DND-41 (cell line): ENCODE data around the gene IWS1.

Experiments
- ATAC-seq: fragments of 200-7000 bp; cut with Tn5 transposase; 3 replicates; pipeline ENCODE4 v1.9.1; 2021; ENCODE audit warnings: low read depth; ENCODE audit not compliant: insufficient read depth
- DNase-seq: peaks from one replicate; pipeline ENCODE4 v3.0.0-alpha.2; 2020
- H2AFZ ChIP-seq: 2 replicates; pipeline ENCODE4 v1.6.0; 2012; ENCODE audit warnings: low read depth, low read length
- H3K27ac ChIP-seq: 2 replicates; pipeline ENCODE4 v1.5.1; 2012; ENCODE audit warnings: low read length, inconsistent platforms
- H3K27me3 ChIP-seq: fragments of 200-600 bp; sonication (generic); 2 replicates; pipeline ENCODE4 v1.6.0; 2012; ENCODE audit warnings: low read length, mild to moderate bottlenecking, inconsistent platforms; ENCODE audit not compliant: insufficient read depth, poor library complexity
- H3K36me3 ChIP-seq: 2 replicates; pipeline ENCODE4 v1.5.1; 2012; ENCODE audit warnings: low read length, inconsistent platforms; ENCODE audit not compliant: insufficient read depth
- H3K4me1 ChIP-seq: 2 replicates; pipeline ENCODE4 v1.5.1; 2012; ENCODE audit warnings: mild to moderate bottlenecking, low read length; ENCODE audit not compliant: insufficient read depth
- H3K4me2 ChIP-seq: 2 replicates; pipeline ENCODE4 v1.6.0; 2012; ENCODE audit warnings: mild to moderate bottlenecking, moderate library complexity, low read length, inconsistent platforms; ENCODE audit not compliant: insufficient read depth
- H3K4me3 ChIP-seq, 2 experiments: fragments of 200-600 bp in 1 of 2; shearing (Covaris generic) in 1 of 2; 2 replicates each; pipeline ENCODE4 v1.5.1; 2012 to 2016; ENCODE audit warnings: inconsistent platforms in 2 of 2, low read length in 2 of 2, mild to moderate bottlenecking in 2 of 2, low read depth in 1 of 2, moderate library complexity in 1 of 2
- H3K79me2 ChIP-seq: 2 replicates; pipeline ENCODE4 v1.6.0; 2012; ENCODE audit warnings: low read length, inconsistent platforms; ENCODE audit not compliant: insufficient read depth
- H3K9ac ChIP-seq: 2 replicates; pipeline ENCODE4 v1.6.0; 2012; ENCODE audit warnings: low read depth, mild to moderate bottlenecking, inconsistent platforms, low read length, moderate library complexity
- H3K9me3 ChIP-seq: 2 replicates; pipeline ENCODE4 v1.5.1; 2012; ENCODE audit warnings: low read length, moderate library complexity, mild to moderate bottlenecking, inconsistent platforms; ENCODE audit not compliant: insufficient read depth, severe bottlenecking
- H4K20me1 ChIP-seq: 2 replicates; pipeline ENCODE4 v1.6.0; 2012; ENCODE audit warnings: low read length; ENCODE audit not compliant: insufficient read depth
- EZH2 ChIP-seq: IDR thresholded peaks from 3 replicates; pipeline ENCODE4 v1.6.1; 2012; ENCODE audit warnings: borderline replicate concordance, low read depth, mild to moderate bottlenecking, moderate library complexity, low read length, inconsistent platforms; ENCODE audit not compliant: severe bottlenecking
- TF ChIP-seq, protein P1 (sequence below): IDR thresholded peaks from 2 replicates; pipeline ENCODE4 v1.5.1; 2012; ENCODE audit warnings: borderline replicate concordance, low read length, moderate library complexity, mild to moderate bottlenecking; ENCODE audit not compliant: poor library complexity, severe bottlenecking; ENCODE audit errors: extremely low read depth

IWS1 gene

DNA sequence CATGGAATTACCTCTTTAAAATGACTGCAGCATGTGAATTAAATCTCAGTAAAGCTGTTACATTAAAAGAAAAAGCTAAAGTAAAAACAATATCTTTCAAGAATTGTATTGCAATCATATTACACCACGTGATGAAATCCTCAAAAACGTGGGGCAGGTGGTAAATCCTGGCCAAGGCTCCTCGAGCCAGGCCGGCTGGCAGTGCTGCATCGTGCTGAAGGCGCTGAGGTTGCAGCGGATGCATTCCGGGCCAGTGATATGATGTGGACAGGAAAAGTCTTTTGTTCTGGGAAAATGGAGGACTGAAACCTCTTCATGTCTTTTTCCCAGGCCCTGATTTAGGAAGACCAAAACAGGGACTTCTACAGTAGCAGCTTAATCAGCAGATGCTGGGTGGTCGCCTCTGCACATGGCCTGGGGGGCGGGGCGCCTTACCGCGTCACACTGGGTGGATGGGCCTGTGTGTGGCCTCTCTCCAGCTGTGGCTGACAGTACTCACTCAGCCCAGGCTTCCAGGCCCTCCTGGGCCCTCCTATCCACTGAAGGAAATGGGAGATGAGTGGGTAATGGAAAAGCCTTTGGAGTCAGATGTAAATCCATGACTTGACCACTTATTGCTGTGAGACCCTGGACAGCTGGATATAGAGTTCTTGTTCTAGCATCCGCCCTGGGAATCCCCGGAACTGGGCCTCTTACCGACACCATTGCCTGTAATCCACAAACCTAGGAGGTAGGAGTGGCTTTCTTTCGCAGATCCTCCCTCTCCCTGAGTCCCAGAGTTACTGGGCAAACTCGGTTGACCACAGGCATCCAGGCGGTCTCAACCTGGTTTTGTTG, 62.9 kb downstream of the IWS1 start:
- Histone ChIP-seq H3K79me2 (no peaks in the 10 kb centered on the region), H3K9ac (no peak overlapping the region), H3K27ac (no peak overlapping the region), H3K4me2 (no peak overlapping the region), H3K36me3 (peaks cover 9% of the 10 kb centered on the region; the same call in 1 of the 2 replicates), H3K4me1 (no peaks in the 10 kb centered on the region), H4K20me1 (no peaks in the 10 kb centered on the region), H2AFZ (no peak overlapping the region), H3K9me3 (no peaks in the 10 kb centered on the region), H3K4me3 (no peak overlapping the region), H3K27me3 (no peaks in the 10 kb centered on the region)
- ATAC-seq (peak; percentile 58), DNase-seq (peak; percentile 23)
- TF ChIP-seq, protein P1, sequence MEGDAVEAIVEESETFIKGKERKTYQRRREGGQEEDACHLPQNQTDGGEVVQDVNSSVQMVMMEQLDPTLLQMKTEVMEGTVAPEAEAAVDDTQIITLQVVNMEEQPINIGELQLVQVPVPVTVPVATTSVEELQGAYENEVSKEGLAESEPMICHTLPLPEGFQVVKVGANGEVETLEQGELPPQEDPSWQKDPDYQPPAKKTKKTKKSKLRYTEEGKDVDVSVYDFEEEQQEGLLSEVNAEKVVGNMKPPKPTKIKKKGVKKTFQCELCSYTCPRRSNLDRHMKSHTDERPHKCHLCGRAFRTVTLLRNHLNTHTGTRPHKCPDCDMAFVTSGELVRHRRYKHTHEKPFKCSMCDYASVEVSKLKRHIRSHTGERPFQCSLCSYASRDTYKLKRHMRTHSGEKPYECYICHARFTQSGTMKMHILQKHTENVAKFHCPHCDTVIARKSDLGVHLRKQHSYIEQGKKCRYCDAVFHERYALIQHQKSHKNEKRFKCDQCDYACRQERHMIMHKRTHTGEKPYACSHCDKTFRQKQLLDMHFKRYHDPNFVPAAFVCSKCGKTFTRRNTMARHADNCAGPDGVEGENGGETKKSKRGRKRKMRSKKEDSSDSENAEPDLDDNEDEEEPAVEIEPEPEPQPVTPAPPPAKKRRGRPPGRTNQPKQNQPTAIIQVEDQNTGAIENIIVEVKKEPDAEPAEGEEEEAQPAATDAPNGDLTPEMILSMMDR, result no peak
- no peak for TF ChIP-seq EZH2

DNA sequence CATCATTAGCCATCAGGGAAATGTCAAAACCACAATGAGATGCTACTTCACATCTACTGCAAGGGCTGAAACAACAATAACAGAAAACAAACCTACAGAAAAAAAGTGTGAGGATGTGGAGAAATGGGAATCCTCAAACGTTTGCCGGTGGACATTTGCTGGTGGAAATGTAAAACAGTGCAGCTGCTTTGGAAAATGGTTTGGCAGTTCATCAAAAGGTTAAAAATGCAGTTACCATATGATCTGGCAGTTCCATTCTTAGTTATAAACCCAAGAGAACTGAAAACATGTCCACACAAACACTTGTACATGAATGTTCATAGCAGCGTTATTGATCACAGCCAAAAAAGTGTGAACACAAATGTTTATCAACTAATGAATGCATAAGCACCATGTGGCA, 63.8 kb downstream of the IWS1 start:
- H4K20me1 ChIP-seq, result no peaks in the 10 kb centered on the region
- no peak overlapping the region for H3K4me3 ChIP-seq
- no peak overlapping the region for H3K27ac ChIP-seq
- H3K79me2 ChIP-seq, result no peaks in the 10 kb centered on the region
- no peaks in the 10 kb centered on the region for H3K27me3 ChIP-seq
- TF ChIP-seq EZH2, result no peak
- TF ChIP-seq, protein P1, result no peak
- no peak overlapping the region for H3K9ac ChIP-seq
- no peak for DNase-seq
- H3K4me2 ChIP-seq, result no peak overlapping the region
- no peaks in the 10 kb centered on the region for H3K4me1 ChIP-seq
- no peak overlapping the region for H2AFZ ChIP-seq
- no peaks in the 10 kb centered on the region for H3K9me3 ChIP-seq
- ATAC-seq, result no peak
- peaks cover 4% of the 10 kb centered on the region; the same call in 1 of the 2 replicates for H3K36me3 ChIP-seq

DNA sequence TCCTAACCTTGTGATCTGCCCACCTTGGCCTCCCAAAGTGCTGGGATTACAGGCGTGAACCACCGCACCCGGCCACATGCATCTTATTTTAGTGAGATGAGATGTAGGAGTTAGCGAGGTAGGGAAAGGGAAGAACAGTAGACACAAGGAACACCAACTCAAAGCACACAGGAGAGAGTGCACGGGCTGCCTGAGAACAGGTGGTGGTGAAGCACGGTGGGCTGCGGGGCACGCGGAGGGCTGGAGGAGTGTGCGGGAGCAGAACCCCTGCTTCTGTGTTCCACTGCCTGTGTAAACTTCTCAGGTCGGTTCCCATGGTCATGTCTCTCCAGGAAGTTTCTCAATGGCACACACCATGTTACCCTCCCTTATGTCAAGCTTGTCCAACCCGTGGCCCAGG, 69.3 kb downstream of the IWS1 start:
- H3K4me1 ChIP-seq, result no peaks in the 10 kb centered on the region
- H3K9me3 ChIP-seq, result no peaks in the 10 kb centered on the region
- no peak overlapping the region for H3K9ac ChIP-seq
- no peak overlapping the region for H3K4me3 ChIP-seq
- DNase-seq (no peak), ATAC-seq (no peak)
- no peak overlapping the region for H3K27ac ChIP-seq
- no peak for TF ChIP-seq EZH2
- TF ChIP-seq, protein P1, result no peak
- H3K36me3 ChIP-seq, result peaks cover 7% of the 10 kb centered on the region; the same call in 1 of the 2 replicates
- H3K4me2 ChIP-seq, result no peak overlapping the region
- no peaks in the 10 kb centered on the region for H4K20me1 ChIP-seq
- H3K27me3 ChIP-seq, result no peaks in the 10 kb centered on the region
- H2AFZ ChIP-seq, result no peak overlapping the region
- H3K79me2 ChIP-seq, result no peaks in the 10 kb centered on the region
